A673 (cell line): ENCODE measurements around the gene GTF2H1.

ENCODE experiments used
- CTCF ChIP-seq: fragments of 300-800, 200-600 bp; sonication (generic); conservative IDR thresholded peaks from 2 replicates; pipeline ENCODE4 v1.5.1; 2017; ENCODE audit warnings: low read depth, mild to moderate bottlenecking, antibody characterized with exemption, low read length, moderate library complexity, mixed read lengths
- EZH2 ChIP-seq: fragments of 200-600 bp; sonication (generic); IDR thresholded peaks from 2 replicates; pipeline ENCODE4 v1.6.1; 2017; ENCODE audit warnings: borderline replicate concordance, low read depth, mild to moderate bottlenecking, mixed read lengths, antibody characterized with exemption, low read length; ENCODE audit not compliant: poor library complexity, severe bottlenecking

- TF ChIP-seq CTCF, result no peak
- TF ChIP-seq EZH2, result no peak
These were observed 1.8 kb upstream of the GTF2H1 start for GRCh38 chr11:18320617-18321016.
